ENCODE data around the gene GOLT1A. TPM values are rescaled to one million over a fixed set of nuclear protein-coding genes. Genes with fewer than 3 reads are reported as not detected.
A peak's percentile ranks its signal among the peaks of the same experiment; 100 is the strongest.

GOLT1A gene
- total RNA-seq, 4 donors from 2014 or later: 0.39 to 0.83 TPM; not detected in 2

DNA sequence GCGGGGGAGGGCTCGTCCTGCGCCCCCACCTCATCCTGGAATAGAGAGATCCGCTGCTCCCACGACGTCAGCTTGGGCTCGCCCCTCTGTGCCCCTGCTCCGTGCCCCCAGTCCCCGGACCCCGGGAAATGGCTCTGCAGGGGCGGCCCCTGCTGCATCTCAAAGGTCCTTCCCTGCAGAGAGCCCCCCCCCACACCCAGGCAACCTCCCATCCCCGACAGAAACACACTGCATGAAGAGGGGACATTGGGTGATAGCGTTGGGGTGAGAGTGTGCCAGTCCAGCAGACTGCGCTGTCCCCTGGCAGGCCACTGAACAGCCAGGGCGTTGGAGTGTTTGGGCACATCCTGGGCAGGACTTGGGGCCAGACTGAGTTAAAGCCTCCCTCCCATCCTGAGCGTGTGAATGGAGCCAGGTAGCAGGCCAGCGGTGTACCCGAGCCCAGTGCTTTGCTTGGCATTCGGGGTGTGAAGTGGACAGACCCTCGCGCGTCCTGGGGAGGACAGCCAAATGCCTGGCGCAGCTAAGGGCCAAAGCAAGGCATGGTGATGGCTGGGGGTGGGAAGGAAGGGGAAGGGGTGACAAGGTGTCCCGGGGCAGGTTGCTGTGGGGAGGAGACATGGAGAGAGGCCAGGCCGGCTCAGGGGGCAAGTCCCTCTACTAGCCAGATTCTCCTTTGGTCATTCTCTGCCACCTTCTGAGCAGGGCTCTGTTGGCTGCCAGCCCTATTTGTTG, 61.3 kb downstream of the GOLT1A start:
- intact Hi-C loops (cut with DNase I): no loop called here
- no peak for TF ChIP-seq EP300 (IDR thresholded peaks at IDR 0.05)
- TF ChIP-seq, protein P1, sequence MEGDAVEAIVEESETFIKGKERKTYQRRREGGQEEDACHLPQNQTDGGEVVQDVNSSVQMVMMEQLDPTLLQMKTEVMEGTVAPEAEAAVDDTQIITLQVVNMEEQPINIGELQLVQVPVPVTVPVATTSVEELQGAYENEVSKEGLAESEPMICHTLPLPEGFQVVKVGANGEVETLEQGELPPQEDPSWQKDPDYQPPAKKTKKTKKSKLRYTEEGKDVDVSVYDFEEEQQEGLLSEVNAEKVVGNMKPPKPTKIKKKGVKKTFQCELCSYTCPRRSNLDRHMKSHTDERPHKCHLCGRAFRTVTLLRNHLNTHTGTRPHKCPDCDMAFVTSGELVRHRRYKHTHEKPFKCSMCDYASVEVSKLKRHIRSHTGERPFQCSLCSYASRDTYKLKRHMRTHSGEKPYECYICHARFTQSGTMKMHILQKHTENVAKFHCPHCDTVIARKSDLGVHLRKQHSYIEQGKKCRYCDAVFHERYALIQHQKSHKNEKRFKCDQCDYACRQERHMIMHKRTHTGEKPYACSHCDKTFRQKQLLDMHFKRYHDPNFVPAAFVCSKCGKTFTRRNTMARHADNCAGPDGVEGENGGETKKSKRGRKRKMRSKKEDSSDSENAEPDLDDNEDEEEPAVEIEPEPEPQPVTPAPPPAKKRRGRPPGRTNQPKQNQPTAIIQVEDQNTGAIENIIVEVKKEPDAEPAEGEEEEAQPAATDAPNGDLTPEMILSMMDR (IDR thresholded peaks at IDR 0.05): no peak
- no peak for TF ChIP-seq POLR2A (IDR thresholded peaks at IDR 0.05; ENCODE audit: low read depth)
- no peak for TF ChIP-seq POLR2AphosphoS5 (IDR thresholded peaks at IDR 0.05)
- peak overlapping the region; percentile 56 to 70 (median 70) for H3K4me3 ChIP-seq
- H3K9me3 ChIP-seq: no peaks in the 10 kb centered on the region
- H3K27ac ChIP-seq (replicated peaks in 1 of 4): peak overlapping the region; percentile 64 to 76 (median 70)
- no peak for DNase-seq (ENCODE audit: extremely low spot score)
- peaks cover 7 to 33% (median 28%) of the 10 kb centered on the region in 4 donors for H3K4me1 ChIP-seq
- H3K27me3 ChIP-seq: peaks cover 0 to 63% (median 15%) of the 10 kb centered on the region in 4 donors
- WGBS: 70% methylated on average over 10 of the region's 25 CpGs
- no peaks in the 10 kb centered on the region for H3K36me3 ChIP-seq

DNA sequence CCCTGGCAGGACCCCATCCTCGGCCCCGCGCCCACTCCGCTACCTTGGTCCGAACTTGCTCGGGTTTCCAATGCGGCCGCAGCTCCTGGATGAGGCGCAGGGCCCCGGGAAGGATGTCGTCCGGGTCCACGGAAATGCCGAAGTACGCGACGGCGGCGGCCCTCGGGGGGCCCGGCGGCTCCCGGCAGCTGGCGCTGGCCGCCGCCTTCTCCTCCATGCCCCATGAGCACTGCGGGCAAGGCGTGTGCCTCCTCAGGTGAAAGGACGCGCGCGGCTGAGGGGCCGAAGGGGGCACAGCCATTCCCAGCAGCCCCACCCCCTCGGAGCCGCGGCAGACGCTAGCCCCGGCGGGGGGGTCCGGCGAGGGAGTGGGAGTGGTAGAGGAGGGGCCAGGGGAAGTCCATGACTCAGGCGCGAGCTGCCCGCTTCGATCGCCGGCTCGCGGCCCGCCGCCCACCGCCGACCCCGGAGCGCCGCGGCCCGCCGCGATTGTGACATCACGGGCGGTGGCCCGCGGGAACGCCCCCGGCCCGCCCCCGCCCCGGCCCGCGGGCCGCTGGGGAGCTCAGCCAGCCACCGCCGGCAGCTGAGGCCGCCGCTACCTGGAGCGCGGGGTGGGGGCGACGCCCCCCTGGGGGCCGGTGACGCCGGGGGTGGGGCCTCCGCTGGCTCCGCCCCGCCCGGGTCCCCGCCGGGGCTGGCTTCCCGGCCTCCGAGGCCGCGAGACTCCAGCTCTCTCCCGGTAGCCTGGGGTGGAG, 62.1 kb downstream of the GOLT1A start, which contains the start of gene ETNK2:
ETNK2 (minus strand) TSS at position 493 of the 758 bp plus-strand sequence; CDS start at position 301, 192 bp downstream.
- H3K4me1 ChIP-seq: peaks cover 7 to 33% (median 28%) of the 10 kb centered on the region in 4 donors
- intact Hi-C loops (cut with DNase I): no loop called here
- 0% methylated on average over 11 of the region's 94 CpGs for WGBS
- H3K27ac ChIP-seq (replicated peaks in 1 of 4): peak within 1 kb of the TSS; percentile 64 to 84 (median 75)
- H3K9me3 ChIP-seq: no peaks in the 10 kb centered on the region
- no peaks in the 10 kb centered on the region for H3K36me3 ChIP-seq
- DNase-seq (ENCODE audit: extremely low spot score): no peak
- TF ChIP-seq POLR2AphosphoS5 (IDR thresholded peaks at IDR 0.05) (peak in 1 of 2 donors; percentile 24), EP300 (IDR thresholded peaks at IDR 0.05) (no peak)
- peak within 1 kb of the TSS; percentile 56 to 70 (median 70) for H3K4me3 ChIP-seq
- peaks cover 0 to 61% (median 15%) of the 10 kb centered on the region in 4 donors for H3K27me3 ChIP-seq

DNA sequence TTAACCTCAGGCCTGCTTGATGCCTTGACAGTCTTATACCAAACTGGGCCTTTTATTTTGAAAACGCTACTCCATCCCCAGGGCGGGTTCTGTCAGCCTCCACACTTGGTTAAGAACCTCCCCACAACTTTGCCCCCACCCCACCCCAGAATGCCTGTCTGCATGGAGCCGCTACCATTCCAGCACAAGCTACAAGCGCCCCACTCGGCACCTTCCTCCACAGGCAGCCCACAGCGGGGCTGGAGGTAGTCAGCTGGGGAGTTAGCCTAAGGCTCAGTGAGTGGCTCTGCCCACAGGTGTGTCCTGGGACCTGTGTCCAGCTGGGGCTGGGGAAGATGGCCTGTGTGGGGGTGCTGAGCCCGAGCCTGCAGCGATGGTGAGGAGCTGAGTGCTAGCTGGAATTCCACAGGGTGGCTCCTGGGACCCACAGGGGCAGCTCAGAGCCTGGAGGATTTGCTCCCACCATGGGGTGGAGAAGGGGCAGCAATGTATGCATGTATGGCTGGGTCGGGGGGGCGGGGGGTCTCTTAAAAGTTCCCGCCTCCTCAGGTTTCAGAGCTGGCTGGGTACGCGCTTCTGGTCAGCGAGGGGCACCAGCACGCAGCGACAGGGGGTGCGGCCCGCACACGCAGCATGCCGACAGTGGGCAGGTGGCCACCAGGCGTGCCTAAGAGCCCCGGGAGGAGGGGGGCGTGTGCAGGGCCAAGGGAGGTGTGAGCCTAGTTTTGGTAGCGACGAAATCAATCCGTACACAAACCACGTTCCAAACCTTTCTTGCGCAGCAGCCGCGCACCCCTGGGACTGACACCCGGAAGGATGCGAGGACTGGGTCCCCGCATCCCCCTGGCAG, 62.9 kb downstream of the GOLT1A start:
- H3K9me3 ChIP-seq: no peaks in the 10 kb centered on the region
- no CpG with 5 or more reads among the region's 33 CpGs for WGBS
- peaks cover 0 to 53% (median 15%) of the 10 kb centered on the region in 4 donors for H3K27me3 ChIP-seq
- no peak for TF ChIP-seq EP300 (IDR thresholded peaks at IDR 0.05)
- peak overlapping the region; percentile 56 to 70 (median 70) for H3K4me3 ChIP-seq
- intact Hi-C loops (cut with DNase I): no loop called here
- peaks cover 0 to under 1% (median 0%) of the 10 kb centered on the region in 4 donors for H3K36me3 ChIP-seq
- H3K4me1 ChIP-seq: peaks cover 7 to 33% (median 28%) of the 10 kb centered on the region in 4 donors
- peak overlapping the region; percentile 64 to 84 (median 75) for H3K27ac ChIP-seq (replicated peaks in 1 of 4)
- DNase-seq (ENCODE audit: extremely low spot score): no peak

DNA sequence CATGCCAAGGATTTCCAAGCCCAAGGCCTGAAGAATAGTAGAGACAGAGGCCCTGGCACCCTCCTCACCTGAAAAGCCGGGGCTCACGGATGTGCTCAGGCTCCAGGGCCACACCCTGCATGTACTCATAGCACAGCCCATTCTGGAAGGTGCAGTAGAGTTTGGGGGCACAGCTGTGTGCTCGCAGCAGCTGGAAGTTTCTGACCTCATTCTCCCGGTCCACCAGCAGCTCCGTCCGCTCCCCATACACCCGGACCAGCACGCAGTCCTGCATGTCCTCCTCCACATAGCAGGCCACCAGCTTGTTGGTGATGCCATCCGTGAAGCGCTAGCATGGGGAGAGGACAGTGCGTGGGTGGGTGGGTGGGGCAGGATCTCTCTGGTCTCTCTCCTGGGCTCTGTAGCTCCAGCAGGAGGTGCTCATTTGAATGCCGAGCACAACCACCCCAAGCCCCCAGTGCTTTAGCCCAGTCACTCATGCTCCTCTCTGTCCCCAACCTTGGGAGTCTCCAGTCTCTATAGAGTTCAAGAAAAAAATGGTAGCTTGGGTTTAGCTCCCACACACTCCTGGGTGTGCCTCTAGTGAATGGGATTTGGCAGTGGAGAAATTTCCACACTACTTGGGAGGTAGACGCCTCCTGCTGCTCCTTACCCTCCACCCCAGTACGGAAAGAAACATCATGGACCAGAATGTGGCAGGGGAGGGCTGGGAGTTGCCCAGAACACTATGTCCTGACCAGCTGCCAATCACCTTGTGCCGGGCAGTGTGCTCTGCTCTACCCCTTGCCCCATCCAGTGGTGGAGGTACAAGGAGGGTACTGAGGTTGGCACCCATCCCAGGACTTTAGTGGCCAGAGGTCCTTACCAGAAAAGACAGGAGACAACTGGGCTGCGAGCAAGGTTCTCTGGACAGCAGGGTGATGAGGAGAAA, 63.9 kb downstream of the GOLT1A start:
- TF ChIP-seq, protein P1 (IDR thresholded peaks at IDR 0.05): no peak
- TF ChIP-seq POLR2AphosphoS5 (IDR thresholded peaks at IDR 0.05): peak in 1 of 2 donors; percentile 49
- Histone ChIP-seq H3K36me3 (peaks cover 0 to 4% (median 0%) of the 10 kb centered on the region in 4 donors), H3K27ac (replicated peaks in 1 of 4) (peak overlapping the region; percentile 64 to 84 (median 75)), H3K9me3 (no peaks in the 10 kb centered on the region), H3K4me1 (peaks cover 7 to 33% (median 28%) of the 10 kb centered on the region in 4 donors), H3K4me3 (peak overlapping the region in 2 of 4 donors; percentile 69 to 70), H3K27me3 (peaks cover 0 to 43% (median 15%) of the 10 kb centered on the region in 4 donors)
- DNase-seq (ENCODE audit: extremely low spot score): no peak
- WGBS: 85% methylated on average over 15 of the region's 16 CpGs
- intact Hi-C loops (cut with DNase I): no loop called here

Measured in esophagus muscularis mucosa (tissue), 4 donors.